Measurements from ENCODE around the gene PSMB8. TPM values are rescaled to one million over a fixed set of nuclear protein-coding genes. Genes with fewer than 3 reads are reported as not detected.

Gene PSMB8
- total RNA-seq, 1 donor, result 78.2 TPM

GRCh38 chr6:32803416-32803815, 40.4 kb downstream of the PSMB8 start:
- no peak overlapping the region for H3K4me3 ChIP-seq (ENCODE audit: low read depth, low read length)
- TF ChIP-seq, protein P1, sequence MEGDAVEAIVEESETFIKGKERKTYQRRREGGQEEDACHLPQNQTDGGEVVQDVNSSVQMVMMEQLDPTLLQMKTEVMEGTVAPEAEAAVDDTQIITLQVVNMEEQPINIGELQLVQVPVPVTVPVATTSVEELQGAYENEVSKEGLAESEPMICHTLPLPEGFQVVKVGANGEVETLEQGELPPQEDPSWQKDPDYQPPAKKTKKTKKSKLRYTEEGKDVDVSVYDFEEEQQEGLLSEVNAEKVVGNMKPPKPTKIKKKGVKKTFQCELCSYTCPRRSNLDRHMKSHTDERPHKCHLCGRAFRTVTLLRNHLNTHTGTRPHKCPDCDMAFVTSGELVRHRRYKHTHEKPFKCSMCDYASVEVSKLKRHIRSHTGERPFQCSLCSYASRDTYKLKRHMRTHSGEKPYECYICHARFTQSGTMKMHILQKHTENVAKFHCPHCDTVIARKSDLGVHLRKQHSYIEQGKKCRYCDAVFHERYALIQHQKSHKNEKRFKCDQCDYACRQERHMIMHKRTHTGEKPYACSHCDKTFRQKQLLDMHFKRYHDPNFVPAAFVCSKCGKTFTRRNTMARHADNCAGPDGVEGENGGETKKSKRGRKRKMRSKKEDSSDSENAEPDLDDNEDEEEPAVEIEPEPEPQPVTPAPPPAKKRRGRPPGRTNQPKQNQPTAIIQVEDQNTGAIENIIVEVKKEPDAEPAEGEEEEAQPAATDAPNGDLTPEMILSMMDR (IDR thresholded peaks at IDR 0.05; ENCODE audit: insufficient read depth, low read depth, low read length), result no peak
- no peak for DNase-seq (ENCODE audit: low read depth)

GRCh38 chr6:32799740-32800139, 44.1 kb downstream of the PSMB8 start:
- DNase-seq (ENCODE audit: low read depth), result no peak
- H3K4me3 ChIP-seq (ENCODE audit: low read depth, low read length), result no peak overlapping the region
- TF ChIP-seq, protein P1 (IDR thresholded peaks at IDR 0.05; ENCODE audit: insufficient read depth, low read depth, low read length), result no peak

- no peak for DNase-seq (ENCODE audit: low read depth)
- TF ChIP-seq, protein P1 (IDR thresholded peaks at IDR 0.05; ENCODE audit: insufficient read depth, low read depth, low read length), result no peak
- H3K4me3 ChIP-seq (ENCODE audit: low read depth, low read length), result no peak overlapping the region
These were observed 44.7 kb downstream of the PSMB8 start for GRCh38 chr6:32799168-32799567.

GRCh38 chr6:32796848-32797776, 46.7 kb downstream of the PSMB8 start:
- TF ChIP-seq, protein P1 (IDR thresholded peaks at IDR 0.05; ENCODE audit: insufficient read depth, low read depth, low read length), result peak; percentile 74
- peak; percentile 69 for DNase-seq (ENCODE audit: low read depth)
- H3K4me3 ChIP-seq (ENCODE audit: low read depth, low read length), result peak overlapping the region; percentile 52

GRCh38 chr6:32794510-32794909, 49.3 kb downstream of the PSMB8 start:
- H3K4me3 ChIP-seq (ENCODE audit: low read depth, low read length), result no peak overlapping the region
- TF ChIP-seq, protein P1 (IDR thresholded peaks at IDR 0.05; ENCODE audit: insufficient read depth, low read depth, low read length), result no peak
- no peak for DNase-seq (ENCODE audit: low read depth)

- TF ChIP-seq, protein P1 (IDR thresholded peaks at IDR 0.05; ENCODE audit: insufficient read depth, low read depth, low read length), result no peak
- no peak overlapping the region for H3K4me3 ChIP-seq (ENCODE audit: low read depth, low read length)
- DNase-seq (ENCODE audit: low read depth), result no peak
These were observed 50.9 kb downstream of the PSMB8 start for GRCh38 chr6:32792901-32793435.

Other genes starting within 250 kb of the PSMB8 start
- not detected in 2 replicates for gene HLA-DQA1, start 206.6 kb downstream of the PSMB8 start, total RNA-seq
- not detected in 2 replicates for gene HLA-DQB1, start 177.4 kb downstream of the PSMB8 start, total RNA-seq
- not detected in 2 replicates for gene HLA-DQA2, start 102.7 kb downstream of the PSMB8 start, total RNA-seq
- not detected in 2 replicates for gene HLA-DQB2, start 80.5 kb downstream of the PSMB8 start, total RNA-seq
- gene HLA-DOB, start 27.0 kb downstream of the PSMB8 start, total RNA-seq, result 0.32 and 0.43 TPM in 2 replicates
- 20.6 and 33.7 TPM in 2 replicates for gene TAP2, start 5.3 kb downstream of the PSMB8 start, total RNA-seq
- gene TAP1, start 9.7 kb upstream of the PSMB8 start, total RNA-seq, result 70.5 and 122 TPM in 2 replicates
- gene PSMB9, start 10.1 kb upstream of the PSMB8 start, total RNA-seq, result 34.8 and 59.6 TPM in 2 replicates
- gene HLA-DMB, start 97.0 kb upstream of the PSMB8 start, total RNA-seq, result 1.7 TPM in 1 of 2 replicates, not detected in the other
- gene HLA-DMA, start 109.0 kb upstream of the PSMB8 start, total RNA-seq, result 1.9 and 3.5 TPM in 2 replicates
- 126 and 146 TPM in 2 replicates for gene BRD2, start 124.5 kb upstream of the PSMB8 start, total RNA-seq
- gene HLA-DOA, start 165.5 kb upstream of the PSMB8 start, total RNA-seq, result not detected in 2 replicates
- gene HLA-DPA1, start 229.6 kb upstream of the PSMB8 start, total RNA-seq, result 0.43 and 0.97 TPM in 2 replicates
- gene HLA-DPB1, start 231.9 kb upstream of the PSMB8 start, total RNA-seq, result 5.5 and 9.1 TPM in 2 replicates

Measured in fibroblast of villous mesenchyme (primary cell).